ENCODE measurements around the gene ALDH4A1.
"Not testable (repeated sequence)": the region's sequence is repeated elsewhere in the genome, so short reads cannot be mapped to it uniquely, and the experiment has no call there.

ALDH4A1 gene

GRCh38 chr1:18874600-18874999 lies 27.8 kb downstream of the ALDH4A1 start:
- DNase-seq = no peak

- DNase-seq = no peak
Observed at GRCh38 chr1:18874036-18874435, 28.3 kb downstream of the ALDH4A1 start.

- no peak for DNase-seq
Observed at GRCh38 chr1:18872071-18872611, 30.2 kb downstream of the ALDH4A1 start.

DNA sequence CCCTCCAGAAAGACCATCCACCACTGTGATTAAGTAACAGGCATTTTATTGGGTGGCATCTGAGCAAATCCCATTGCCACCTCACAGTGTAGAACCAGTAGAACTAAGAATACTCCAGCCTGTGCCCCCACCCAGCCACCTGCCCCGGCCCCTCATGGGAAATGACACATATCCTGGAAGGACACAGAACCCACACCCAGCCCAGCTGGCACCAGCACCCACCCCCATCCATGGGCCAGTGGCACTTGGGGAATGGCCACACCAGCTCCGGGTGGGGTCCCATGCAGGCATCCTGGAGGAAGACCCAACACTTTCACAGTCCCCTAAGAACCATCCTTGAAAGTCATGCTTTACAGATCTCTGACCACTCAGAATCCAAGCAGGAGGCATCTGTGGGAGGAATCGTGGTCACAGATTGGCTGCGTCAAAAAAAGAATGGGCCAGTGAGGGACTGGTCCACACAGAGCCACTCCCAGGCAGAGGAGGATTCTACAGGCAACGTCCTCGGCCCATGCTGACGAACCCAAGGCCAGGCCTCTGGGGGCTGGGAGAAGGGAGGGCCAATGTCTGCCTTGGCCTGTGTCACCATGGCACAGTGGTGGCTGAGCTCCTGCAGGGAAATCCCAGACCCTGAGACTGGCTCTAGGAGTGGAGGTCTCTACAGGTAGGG lies 30.8 kb downstream of the ALDH4A1 start:
- no peak for DNase-seq

- no peak for DNase-seq
Observed at GRCh38 chr1:18870957-18871356, 31.4 kb downstream of the ALDH4A1 start.

DNA sequence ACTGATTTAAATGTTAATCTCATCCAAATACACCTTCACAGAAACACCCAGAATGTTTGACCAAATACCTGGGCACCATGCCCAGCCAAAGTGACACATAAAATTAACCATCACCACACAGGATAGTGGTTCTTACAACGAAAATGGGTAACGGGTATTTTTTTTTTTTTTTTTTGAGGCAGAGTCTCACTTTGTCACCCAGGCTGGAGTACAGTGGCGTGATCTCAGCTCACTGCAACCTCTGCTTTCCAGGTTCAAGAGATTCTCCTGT lies 31.8 kb downstream of the ALDH4A1 start:
- not testable (repeated sequence) for DNase-seq

DNA sequence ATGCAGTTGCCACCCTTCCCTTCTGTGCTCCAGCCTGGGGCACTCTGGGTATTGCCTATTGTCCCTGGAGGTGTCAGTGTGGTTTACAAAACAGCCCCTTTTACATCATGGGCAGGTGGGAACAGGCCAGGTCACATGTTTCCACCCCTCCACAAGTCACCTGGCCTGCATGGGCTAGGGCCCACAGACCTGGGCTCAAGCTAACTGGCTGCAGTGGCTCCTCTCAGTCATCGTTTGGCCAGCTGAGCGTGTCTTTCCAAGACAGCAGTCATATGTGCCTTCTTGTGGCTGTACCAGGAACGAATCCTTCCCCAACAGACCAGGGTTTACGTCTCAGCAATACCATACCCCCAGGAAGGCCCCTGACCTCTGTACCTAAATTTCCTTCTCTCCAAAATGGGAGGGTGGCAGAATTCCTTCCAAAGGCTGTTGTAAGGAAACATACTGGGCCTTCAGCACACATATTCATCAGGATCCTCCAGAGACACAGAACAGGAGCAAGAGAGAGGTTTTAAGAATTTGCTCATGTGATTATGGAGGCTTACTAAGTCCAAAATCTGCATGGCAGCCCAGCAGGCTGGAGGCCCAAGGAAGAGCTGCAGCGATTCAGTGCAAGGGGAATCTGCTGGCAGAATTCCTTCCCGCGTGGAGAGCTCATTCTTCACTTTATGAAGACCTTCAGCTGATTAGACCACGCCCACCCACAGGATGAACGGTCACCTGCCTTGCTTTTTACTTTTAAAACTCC lies 32.3 kb downstream of the ALDH4A1 start:
- no peak for DNase-seq

DNA sequence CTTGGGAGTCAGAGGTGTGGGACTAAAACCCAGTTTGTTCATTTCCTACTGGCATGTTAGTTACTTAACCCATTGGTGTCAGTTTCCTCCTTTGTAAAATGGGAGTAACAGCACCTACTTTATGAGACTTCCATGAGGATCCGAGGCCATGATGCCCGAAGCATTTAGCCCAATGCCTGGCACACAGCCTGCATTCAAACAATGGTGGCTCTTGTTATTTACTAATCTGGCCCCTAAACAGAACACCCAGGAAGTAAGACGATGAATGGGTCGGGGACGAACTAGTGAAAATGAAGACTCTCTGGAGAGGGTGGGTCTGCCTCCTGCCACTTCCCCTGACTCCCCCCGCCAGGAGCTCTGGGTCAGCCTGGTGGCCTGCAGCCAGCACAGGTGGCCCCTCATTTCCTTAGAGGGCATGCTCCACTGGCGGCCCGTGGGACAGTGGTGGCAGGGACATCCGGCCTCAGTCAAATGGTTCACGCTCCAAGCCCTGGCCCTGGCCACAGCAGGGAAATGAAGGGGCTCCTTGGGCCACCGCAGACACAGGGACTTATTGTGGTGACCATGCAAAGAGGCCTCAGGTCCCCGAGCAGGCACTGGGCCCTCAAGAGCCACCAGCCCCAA lies 33.4 kb downstream of the ALDH4A1 start:
- no peak for DNase-seq

GRCh38 chr1:18868354-18868753 lies 34.0 kb downstream of the ALDH4A1 start:
- DNase-seq = no peak

DNA sequence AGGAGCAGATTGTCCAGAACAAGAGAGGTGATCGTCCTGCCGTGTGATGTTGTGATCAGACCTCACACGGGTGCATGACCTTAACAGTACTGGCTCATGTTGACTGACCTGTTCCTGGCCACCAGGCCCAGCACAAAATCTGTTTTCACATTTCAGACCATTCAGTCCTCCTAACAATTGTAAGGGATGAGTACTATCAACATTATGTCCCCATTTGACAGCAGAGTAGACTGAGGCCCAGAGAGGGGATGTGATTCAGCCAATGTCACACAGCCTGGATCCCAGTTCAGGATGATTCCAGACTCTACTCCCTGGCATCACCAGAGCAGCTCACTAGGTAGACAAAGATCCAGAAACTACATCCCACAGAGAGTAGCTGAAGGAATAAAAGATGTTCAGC lies 35.5 kb downstream of the ALDH4A1 start:
- no peak for DNase-seq

DNA sequence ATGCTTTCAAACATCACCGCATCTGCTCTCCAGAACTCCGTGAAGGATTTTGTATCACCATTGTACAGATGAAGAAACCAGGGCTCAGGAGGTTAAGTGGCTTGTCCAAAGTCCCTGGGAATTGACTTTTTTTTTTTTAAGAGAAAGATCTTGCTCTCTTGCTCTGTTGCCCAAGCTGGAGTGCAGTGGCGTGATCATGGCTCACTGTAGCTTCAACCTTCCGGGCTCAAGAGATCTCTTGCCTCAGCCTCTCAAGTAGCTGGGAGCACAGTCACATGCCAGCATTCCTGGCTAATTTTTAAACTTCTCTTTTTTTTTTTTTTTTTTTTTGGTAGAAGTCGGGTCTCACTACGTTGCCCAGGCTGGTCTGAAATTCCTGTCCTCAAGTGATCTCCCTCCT lies 36.0 kb downstream of the ALDH4A1 start:
- no peak for DNase-seq

DNA sequence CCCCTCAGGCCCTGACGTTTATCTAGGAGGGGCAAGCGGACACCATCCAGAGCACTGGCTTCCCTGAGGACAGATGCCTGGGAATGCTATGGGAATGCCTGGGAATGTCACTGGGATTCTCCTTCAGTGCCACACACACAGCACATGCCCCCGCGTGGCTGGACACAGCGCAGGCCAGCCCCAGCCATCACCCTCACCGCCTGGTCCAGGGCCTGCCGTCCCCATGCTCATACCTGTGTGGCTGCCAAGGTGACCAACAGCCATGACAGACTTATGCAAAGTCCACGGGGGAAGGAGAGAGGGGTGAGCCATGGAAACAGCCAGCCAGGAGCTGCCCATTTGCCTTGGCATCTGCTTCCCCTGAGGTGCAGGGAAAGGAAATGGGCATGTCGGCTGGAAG lies 37.2 kb downstream of the ALDH4A1 start:
- no peak for DNase-seq

- DNase-seq = no peak
Observed at GRCh38 chr1:18861590-18861989, 40.8 kb downstream of the ALDH4A1 start.

- DNase-seq = no peak
Observed at GRCh38 chr1:18861082-18861481, 41.3 kb downstream of the ALDH4A1 start.

DNA sequence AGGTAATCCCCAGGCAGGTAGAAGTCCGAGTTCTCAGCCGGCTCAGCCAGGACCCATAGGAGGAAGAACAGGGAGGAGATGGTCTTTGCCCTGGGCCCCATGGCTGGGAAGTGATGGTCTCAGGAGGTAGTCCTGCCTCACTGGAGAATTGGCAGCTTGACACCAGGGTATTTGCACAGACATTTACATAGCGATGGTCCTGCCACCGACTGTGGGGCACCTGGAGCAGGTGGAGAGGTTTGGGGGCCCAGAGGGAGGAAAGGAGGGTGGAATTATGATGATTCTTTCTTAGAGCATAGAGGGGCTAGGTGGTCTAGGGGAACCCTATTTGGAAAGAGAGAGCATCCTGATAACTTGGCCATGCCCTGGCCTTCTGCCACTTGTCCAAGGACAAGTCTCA lies 42.8 kb downstream of the ALDH4A1 start, which contains the start of gene TAS1R2:
TAS1R2 (minus strand) TSS at position 101 of the 400 bp plus-strand sequence; CDS start at position 101, 0 bp downstream.
- DNase-seq = no peak

- no peak for DNase-seq
Observed at GRCh38 chr1:18858070-18858688, 44.2 kb downstream of the ALDH4A1 start.

DNA sequence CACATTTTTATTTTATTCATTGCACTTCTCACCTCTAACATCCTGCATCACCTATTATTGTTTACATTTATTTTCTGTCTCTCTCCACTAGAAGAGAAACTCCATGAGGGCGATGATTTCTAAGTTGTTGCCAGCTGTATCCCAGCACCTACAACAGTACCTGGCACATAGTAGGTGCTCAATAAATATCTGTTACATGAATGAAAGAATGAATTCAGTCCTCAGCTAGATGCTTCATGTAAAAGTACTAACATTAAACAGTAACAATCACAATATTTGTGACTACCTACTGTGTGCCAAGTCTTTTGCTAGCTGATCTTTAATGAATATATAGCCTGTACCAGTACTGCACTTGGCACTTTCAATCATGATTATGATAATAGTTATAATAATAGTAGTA lies 45.9 kb downstream of the ALDH4A1 start:
- no peak for DNase-seq

DNA sequence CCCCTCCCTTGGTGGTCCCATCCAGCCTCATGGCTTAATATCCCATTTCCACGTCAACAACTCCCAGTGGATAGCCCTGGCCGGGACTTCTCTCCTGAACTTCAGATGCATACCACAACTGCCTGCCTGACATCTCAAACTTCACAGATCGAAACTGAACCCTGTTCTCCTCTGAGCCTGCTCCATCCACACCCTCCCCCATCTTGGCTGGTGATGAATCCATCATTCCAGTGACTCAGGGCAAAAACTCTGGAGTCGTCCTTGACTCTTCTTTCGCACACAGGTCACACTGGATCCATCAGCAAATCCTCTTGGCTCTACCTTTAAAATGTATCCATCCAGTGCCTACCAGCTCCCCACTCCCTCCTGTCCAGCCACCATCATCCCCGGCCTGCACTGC lies 46.8 kb downstream of the ALDH4A1 start:
- DNase-seq = no peak

DNA sequence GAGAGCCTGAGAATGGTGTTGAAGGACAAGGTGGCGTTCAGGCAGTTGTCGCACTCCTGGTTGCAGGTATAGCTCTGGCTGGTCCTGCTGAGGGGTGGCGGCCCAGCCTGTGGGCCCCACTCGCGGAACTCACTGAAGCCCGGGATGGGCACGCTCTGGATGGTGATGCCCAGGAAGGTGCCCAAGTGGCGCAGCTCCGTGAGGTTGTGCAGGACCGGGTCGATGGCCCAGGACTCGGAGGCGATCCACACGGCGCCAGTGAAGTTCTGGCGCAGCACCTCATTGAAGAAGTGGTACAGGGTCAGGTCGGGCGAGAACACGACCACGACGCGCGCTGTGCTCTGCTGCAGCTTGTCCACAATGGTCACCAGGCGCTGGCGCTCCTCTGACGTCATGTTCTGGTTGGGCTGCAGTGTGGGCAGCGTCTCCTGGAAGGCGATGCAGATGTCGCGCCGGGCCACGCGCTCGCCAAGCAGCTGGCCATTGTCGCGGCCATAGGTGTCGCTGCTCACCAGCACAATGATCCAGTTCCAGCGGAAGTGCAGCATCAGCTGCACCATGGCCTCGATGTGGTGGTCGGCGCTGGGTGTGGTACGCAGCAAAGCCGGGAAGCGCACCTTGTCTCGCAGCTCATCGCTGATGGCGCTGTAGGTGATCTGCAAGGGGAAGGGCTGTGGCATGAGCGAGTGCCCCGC lies 47.9 kb downstream of the ALDH4A1 start:
- no peak for DNase-seq

DNA sequence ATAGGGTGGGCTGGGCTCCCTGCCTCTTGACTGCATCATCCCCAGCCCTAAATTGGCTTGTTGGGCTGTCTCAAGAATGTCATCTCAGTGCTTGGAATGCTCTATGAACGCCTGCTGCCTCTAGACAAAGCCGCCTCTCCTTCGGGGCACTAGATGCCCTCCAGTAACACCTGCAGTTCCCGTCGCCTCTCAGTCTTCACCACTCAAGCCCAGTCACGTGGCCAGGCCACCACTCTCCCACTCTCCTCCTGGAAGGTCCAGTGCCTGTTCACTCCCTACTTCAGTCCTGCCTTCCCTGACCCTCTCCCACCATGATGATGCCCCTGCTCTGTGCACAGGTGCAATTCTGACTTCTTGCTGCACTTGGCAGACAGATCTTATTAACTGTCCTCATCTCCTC lies 49.9 kb downstream of the ALDH4A1 start:
- DNase-seq = no peak

DNA sequence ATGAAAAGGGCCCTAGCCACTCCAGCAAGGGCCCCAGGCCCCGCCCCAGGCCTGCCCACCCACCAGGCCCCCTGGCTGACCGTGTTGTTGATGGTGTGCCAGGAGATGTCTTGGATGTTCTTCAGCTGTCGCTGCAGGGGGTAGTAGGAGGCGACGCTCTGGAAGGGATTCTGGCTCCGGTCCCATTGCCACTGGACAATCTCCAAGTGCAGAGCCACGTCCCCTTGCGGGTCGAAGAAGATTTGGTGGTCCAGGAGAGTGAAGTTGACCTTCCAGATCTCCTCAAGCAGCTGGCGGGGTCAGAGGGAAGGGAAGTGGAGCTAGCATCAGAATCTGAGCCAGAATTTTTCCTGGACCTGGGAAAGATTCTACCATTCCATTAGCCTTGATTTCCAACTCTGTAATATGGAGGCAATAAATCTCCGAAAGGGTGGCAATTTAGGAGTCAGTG lies 53.1 kb downstream of the ALDH4A1 start:
- DNase-seq = no peak

GRCh38 chr1:18847723-18848122 lies 54.6 kb downstream of the ALDH4A1 start:
- DNase-seq = not testable (repeated sequence)

- no peak for DNase-seq
Observed at GRCh38 chr1:18840145-18840544, 62.2 kb downstream of the ALDH4A1 start.
